Aorta (tissue), 5 donors: Measurements from ENCODE around the gene TMEM126B. TPM values are rescaled to one million over a fixed set of nuclear protein-coding genes. Genes with fewer than 3 reads are reported as not detected.
A peak's percentile ranks its signal among the peaks of the same experiment; 100 is the strongest.

ENCODE experiments used
- ATAC-seq: fragments of 200-7000 bp; cut with Tn5 transposase; one replicate; pipeline ENCODE4 v1.9.1; 2022; ENCODE audit warnings: moderate library complexity; ENCODE audit not compliant: low FRiP score
- DNase-seq, 2 donors: peaks; one replicate each; pipeline ENCODE4 v3.0.0-alpha.2; 2020
- H3K27ac ChIP-seq, 2 donors: one replicate each; pipeline ENCODE4 v1.5.1; 2013; ENCODE audit warnings: low read length in 2 of 2, mild to moderate bottlenecking in 2 of 2, moderate library complexity in 2 of 2, control low read depth in 1 of 2, inconsistent platforms in 1 of 2, low read depth in 1 of 2
- H3K27me3 ChIP-seq, 2 donors: one replicate each; pipeline ENCODE4 v1.6.1; 2013; ENCODE audit warnings: control low read depth in 1 of 2, low read length in 1 of 2, mild to moderate bottlenecking in 1 of 2, moderate library complexity in 1 of 2; ENCODE audit not compliant: insufficient read depth in 2 of 2, control insufficient read depth in 1 of 2
- H3K36me3 ChIP-seq, 2 donors: one replicate each; pipeline ENCODE4 v1.6.1; 2013; ENCODE audit warnings: control low read depth in 1 of 2, low read length in 1 of 2, mild to moderate bottlenecking in 1 of 2; ENCODE audit not compliant: insufficient read depth in 2 of 2, control insufficient read depth in 1 of 2
- H3K4me1 ChIP-seq, 2 donors: one replicate each; pipeline ENCODE4 v1.6.1; 2013; ENCODE audit warnings: low read length in 2 of 2, control low read depth in 1 of 2, mild to moderate bottlenecking in 1 of 2, moderate library complexity in 1 of 2; ENCODE audit not compliant: insufficient read depth in 2 of 2, control insufficient read depth in 1 of 2
- H3K4me3 ChIP-seq, 2 donors: one replicate each; pipeline ENCODE4 v1.5.1; 2013; ENCODE audit warnings: low read length in 2 of 2, control low read depth in 1 of 2, mild to moderate bottlenecking in 1 of 2
- H3K9me3 ChIP-seq: one replicate; pipeline ENCODE4 v1.6.1; 2013; ENCODE audit warnings: mild to moderate bottlenecking, low read length; ENCODE audit not compliant: control insufficient read depth
- WGBS, 2 donors: extraction: QIAGEN DNeasy Blood & Tissue Kit; methylation state at CpG; one replicate each; pipeline ENCODE4 v1.1.7; 2013; 5-methylcytosine and 5-hydroxymethylcytosine counted together
- intact Hi-C, 2 donors: fragments of 100-400 bp; cut with DNase I; formaldehyde crosslinking; loops; one replicate each; pipeline versions ENCODE4 v1.14.2 to v1.15.0; 2022
- long read RNA-seq, 2 donors: library from polyadenylated mRNA; unstranded; transcript quantifications; one replicate each; pipeline ENCODE4 v2.0.0, GENCODE V29; 2020 to 2021
- polyA plus RNA-seq, 2 donors: library from polyadenylated mRNA; stranded (reverse); fragments of 200-250 nt; gene quantifications; one replicate each; pipeline ENCODE4 v1.2.3, GENCODE V29; 2013
- total RNA-seq, 2 donors: library from RNA; stranded (reverse); fragmentation: NEBNext Ultra II Directional; extraction: Animal tissue kit (Norgen Biotek cat#: 25700); gene quantifications; one replicate each; pipeline ENCODE4 v1.2.1, GENCODE V29; 2021
- donor health status: healthy with polysubstance abuse.
- donor health status: Bipolar disorder and iron deficiency.
- donor health status: DM: no; HTN: no; CAD: no.
- donor health status: DM: no; HTN: no; CAD: no.
- donor health status: DM: yes; HTN: yes; CAD: no.

TMEM126B gene
- total RNA-seq (10 to 100 TPM; 39.7 to 40.5 TPM), polyA plus RNA-seq (100 to 1,000 TPM in 1 of 2 donors, 10 to 100 TPM in 1; 63.3 to 116 TPM)
- long read RNA-seq, donor 1, transcript TMEM126B-201 (5 exons, 989 nt) = minor isoform, 7 of 29 reads
- long read RNA-seq, donor 1, transcript TMEM126B-202 (6 exons, 1,210 nt) = major isoform, 15 of 29 reads
- long read RNA-seq, donor 1, partial matches to known transcripts = 3 of 29 reads
- long read RNA-seq, donor 1, other reads (novel, unspliced or antisense) = 4 of 29 reads
- long read RNA-seq, donor 2, partial matches to known transcripts = 0 of 7 reads
- long read RNA-seq, donor 2, other reads (novel, unspliced or antisense) = 0 of 7 reads

DNA sequence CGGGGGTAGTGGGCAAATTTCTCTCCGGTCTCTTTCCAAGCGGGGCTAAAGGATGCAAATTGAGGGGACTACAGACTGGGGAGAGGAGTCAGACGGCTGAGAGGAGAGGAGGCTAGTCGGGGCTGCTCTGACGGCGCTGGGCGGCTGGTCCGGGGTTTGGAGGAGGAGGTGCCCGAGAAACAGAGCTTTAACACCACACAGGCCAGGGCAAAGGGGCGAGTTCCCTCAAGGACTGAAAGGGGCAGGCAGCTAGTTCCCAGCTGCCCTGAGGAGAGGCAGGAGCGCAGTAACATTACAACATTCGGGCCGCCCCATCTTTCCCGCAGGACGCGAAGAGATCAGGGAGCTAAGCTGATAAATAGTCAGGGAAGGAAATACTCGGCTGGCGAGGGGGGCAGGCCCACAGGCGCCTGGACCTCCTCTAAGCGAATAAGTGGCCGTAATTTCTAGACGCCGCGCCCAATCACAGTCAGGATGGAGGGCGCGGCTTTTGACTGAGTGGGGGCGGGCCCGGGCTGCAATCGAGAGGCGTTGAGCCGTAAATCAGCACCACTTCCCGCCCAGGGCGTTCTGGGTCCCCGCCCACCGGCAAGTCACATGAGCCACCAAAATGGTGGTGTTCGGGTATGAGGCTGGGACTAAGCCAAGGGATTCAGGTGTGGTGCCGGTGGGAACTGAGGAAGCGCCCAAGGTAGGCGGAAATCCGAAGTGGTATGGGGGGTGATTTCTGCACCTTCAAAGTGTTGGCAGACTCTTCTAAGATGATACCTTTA is at the start of gene TMEM126B:
TSS of gene TMEM126B (plus strand) at position 596 of the 773 bp plus-strand sequence. CDS start at position 611, 15 bp downstream.
- H3K27me3 ChIP-seq = no peaks in the 10 kb centered on the region
- peaks cover 0 to 8% of the 10 kb centered on the region in 2 donors for H3K4me1 ChIP-seq
- ATAC-seq (peak; percentile 100), DNase-seq (peak; percentile 99)
- WGBS, 2 donors = 0 to 1% methylated on average over 41 of the region's 41 CpGs
- intact Hi-C loops = loop anchor here in 1 of 2 donors (1.0 to 2.0 kb wide), 2 partner anchors 19 to 36 kb away; partner anchors contain the start of gene TMEM126A
- peak within 1 kb of the TSS; percentile 78 to 95 for H3K27ac ChIP-seq
- H3K9me3 ChIP-seq = no peaks in the 10 kb centered on the region
- H3K4me3 ChIP-seq = peak within 1 kb of the TSS; percentile 91 to 95
- H3K36me3 ChIP-seq = no peaks in the 10 kb centered on the region

DNA sequence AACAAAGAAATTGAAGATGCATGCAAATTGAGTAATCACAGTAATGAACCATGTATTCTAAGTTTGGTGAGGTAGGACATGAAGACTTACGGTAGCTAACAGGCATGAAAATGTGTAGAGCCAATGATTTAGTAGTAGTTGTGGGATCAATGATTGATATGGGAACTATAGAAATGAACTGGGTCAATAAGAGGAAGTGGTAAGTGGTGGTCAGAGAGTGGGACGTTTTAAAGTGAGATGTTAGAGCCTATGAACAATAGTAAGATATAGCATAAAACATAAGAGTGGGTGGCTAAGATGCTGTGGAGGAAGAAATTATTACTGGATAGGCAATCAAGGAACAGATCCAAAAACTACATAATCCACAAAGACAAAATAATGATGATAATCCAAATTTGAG is 46.3 kb upstream of the TMEM126B start:
- Histone ChIP-seq H3K36me3 (no peaks in the 10 kb centered on the region), H3K4me1 (no peaks in the 10 kb centered on the region), H3K4me3 (no peak overlapping the region), H3K27ac (no peak overlapping the region), H3K9me3 (no peaks in the 10 kb centered on the region), H3K27me3 (no peaks in the 10 kb centered on the region)
- intact Hi-C loops = no loop called here
- 82 to 84% methylated on average over 2 of the region's 2 CpGs for WGBS, 2 donors
- no peak for DNase-seq
- no peak for ATAC-seq

DNA sequence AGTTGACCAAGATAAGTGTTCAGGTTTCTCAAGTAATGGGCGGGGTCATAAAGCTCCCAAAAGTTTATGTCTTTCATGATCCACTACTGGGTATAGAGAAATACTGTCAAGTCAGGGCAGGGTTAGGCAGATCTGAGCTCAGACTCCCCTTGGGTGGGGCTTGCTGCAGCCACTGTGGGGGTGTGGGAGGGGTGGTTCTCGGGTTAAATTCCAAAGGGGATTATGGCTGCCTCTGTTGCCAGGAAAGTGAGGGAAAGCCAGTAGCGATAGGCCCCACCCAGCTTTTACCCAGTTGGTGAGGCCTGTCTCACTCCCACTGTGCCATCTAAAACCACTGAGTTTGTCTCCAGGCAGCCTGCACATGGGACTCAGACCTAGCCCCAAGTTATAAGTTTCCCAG is 39.0 kb upstream of the TMEM126B start:
- H3K36me3 ChIP-seq = no peaks in the 10 kb centered on the region
- H3K4me1 ChIP-seq = no peaks in the 10 kb centered on the region
- 93 to 94% methylated on average over 3 of the region's 3 CpGs for WGBS, 2 donors
- intact Hi-C loops = no loop called here
- no peak overlapping the region for H3K27ac ChIP-seq
- H3K9me3 ChIP-seq = no peaks in the 10 kb centered on the region
- no peaks in the 10 kb centered on the region for H3K27me3 ChIP-seq
- H3K4me3 ChIP-seq = no peak overlapping the region
- DNase-seq = no peak
- ATAC-seq = no peak

DNA sequence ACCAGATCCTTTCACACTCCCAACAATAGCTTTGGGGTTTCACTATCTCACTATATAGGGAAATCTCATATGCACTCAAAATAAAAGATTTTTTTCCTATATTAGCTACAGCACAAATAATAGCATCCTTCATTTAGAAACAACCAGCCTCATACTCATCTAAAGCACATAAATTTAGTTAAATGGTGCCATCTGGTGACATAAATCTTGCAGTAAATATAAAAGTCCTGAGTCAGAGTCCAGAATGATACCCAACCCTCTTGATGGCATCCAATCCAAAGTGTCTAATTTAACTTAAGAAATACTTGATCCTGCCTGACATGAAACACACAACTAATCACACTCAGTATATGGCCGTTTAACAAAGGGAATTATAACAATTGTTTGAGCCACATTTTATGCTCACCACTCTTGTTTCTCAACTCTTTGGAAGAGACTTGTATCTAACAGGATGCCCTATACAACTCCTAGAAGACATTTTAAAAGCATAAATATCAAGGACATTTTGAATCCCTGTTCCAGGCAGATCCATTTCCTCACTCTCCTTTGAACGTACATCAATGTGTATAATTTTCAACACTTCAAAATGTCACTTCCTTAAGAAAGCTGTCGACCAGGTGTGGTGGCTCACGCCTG is 37.4 kb upstream of the TMEM126B start:
- DNase-seq = no peak
- no peak for ATAC-seq
- intact Hi-C loops = loop anchor here in 1 of 2 donors (10.0 kb wide), 1 partner anchor 244 kb away; no protein-coding TSS in a partner anchor

DNA sequence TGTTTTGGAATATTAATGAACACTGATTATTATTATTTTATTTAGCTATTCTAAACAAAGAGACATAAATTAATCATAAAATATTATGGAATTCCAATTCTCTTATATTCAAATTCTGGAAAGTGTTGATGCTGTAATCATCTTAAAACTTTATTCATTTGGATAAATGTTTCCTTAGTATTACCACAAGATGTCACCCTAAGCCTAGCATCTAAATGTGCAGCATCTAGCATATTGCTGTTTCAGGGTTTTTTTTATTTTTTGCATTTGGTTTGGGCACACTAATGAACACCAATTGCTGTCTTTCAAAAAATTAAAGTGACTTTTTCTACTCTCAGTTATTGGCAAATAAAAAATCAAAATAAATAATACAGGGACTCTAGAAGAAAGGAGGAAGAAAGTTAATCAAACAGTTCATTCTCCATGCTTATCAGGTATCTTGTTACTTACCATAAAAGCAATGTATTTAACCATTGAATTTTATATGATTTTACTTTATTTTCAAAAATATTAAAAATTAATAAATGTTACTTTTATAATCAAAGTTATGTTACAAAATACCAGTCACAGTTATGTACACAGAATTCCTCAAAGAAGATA is 33.0 kb upstream of the TMEM126B start:
- Histone ChIP-seq H3K9me3 (no peaks in the 10 kb centered on the region), H3K4me3 (no peak overlapping the region), H3K27me3 (no peaks in the 10 kb centered on the region), H3K36me3 (no peaks in the 10 kb centered on the region), H3K27ac (no peak overlapping the region), H3K4me1 (no peaks in the 10 kb centered on the region)
- intact Hi-C loops = loop anchor here in 1 of 2 donors (10.0 kb wide), 1 partner anchor 239 kb away; no protein-coding TSS in a partner anchor
- no peak for DNase-seq
- no peak for ATAC-seq

More for the DNA sequence above, 37.4 kb upstream of the TMEM126B start:
- no peak overlapping the region for H3K4me3 ChIP-seq
- WGBS, 2 donors = 79 to 86% methylated on average over 4 of the region's 4 CpGs
- no peaks in the 10 kb centered on the region for H3K4me1 ChIP-seq
- H3K27ac ChIP-seq = no peak overlapping the region
- H3K27me3 ChIP-seq = no peaks in the 10 kb centered on the region
- H3K9me3 ChIP-seq = no peaks in the 10 kb centered on the region
- H3K36me3 ChIP-seq = no peaks in the 10 kb centered on the region

DNA sequence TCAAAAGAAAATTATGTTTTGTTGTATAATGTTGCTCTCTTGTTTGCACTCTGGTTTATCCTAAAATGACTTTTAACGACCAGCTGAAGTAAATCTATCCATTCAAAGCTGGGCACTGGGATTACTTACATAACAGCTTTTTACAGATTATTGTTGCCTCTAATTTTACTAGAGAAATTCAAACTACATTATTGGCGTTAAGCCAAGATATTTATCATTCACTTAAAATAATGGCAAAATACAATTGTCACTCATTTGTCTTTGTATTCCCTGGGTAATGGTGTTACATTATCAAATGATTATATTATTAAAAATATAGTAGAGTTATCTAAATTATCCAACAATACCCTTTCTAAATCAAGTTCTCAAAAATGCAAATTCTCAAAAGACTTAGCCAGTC is 31.5 kb upstream of the TMEM126B start:
- intact Hi-C loops = loop anchor here in 1 of 2 donors (10.0 kb wide), 1 partner anchor 238 kb away; no protein-coding TSS in a partner anchor
- no peaks in the 10 kb centered on the region for H3K9me3 ChIP-seq
- DNase-seq = no peak
- H3K4me3 ChIP-seq = no peak overlapping the region
- no peak for ATAC-seq
- no peak overlapping the region for H3K27ac ChIP-seq
- H3K36me3 ChIP-seq = no peaks in the 10 kb centered on the region
- H3K27me3 ChIP-seq = no peaks in the 10 kb centered on the region
- WGBS, 2 donors = 53 to 59% methylated on average over 2 of the region's 2 CpGs
- no peaks in the 10 kb centered on the region for H3K4me1 ChIP-seq

DNA sequence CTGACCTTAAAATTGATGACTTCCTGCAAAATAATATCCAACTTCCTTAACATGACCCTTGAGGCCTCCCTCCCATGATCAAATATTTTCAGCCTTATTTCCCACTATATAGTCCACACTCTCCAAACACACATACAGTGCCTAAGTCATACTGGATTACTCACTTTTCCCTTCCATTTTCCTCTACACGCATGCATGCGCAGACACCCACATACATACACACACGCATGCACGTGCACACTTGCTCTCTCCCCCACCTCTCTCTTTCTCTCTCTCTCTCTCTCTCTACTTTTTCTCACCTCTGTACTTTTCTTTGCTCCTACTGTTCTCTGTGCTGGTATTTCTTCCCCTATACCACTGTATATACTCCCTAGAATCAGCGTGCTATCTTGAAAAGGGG is 29.3 kb upstream of the TMEM126B start:
- Histone ChIP-seq H3K36me3 (no peaks in the 10 kb centered on the region), H3K27me3 (no peaks in the 10 kb centered on the region), H3K4me3 (no peak overlapping the region), H3K4me1 (no peaks in the 10 kb centered on the region), H3K9me3 (no peaks in the 10 kb centered on the region), H3K27ac (no peak overlapping the region)
- no peak for DNase-seq
- intact Hi-C loops = loop anchor here in 1 of 2 donors (10.0 kb wide), 1 partner anchor 236 kb away; no protein-coding TSS in a partner anchor
- WGBS, 2 donors = 66 to 69% methylated on average over 5 of the region's 5 CpGs
- ATAC-seq = no peak

DNA sequence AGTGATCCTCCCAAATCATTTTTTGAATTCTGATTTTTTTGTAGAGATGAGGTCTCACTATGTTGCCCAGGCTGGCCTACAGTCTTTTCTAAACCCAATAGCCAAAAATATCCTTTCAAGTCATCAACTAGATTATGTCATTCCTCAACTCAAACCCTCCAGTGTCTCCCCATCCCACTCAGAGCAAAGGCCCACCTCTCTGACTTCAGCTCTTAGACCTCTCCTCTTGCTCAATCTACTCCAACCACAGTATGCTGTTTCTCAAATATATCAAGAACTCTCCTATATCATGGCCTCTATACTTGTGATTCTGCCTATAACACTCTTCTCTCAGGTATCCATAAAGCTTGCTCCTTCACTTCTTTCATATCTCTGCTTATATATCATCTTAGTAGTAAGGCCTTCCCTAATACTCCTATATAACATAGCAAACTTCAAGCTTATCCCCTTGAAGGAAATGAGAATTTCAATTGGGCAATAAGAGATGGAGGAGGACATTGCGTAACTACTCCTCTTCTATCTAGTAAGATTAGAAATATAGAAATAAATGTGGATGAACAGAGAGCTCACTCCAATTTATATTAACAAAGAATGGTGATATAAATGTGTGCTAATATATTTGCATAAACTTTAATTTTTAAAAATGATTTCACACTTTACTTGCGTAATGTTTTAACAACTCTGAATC is 25.7 kb upstream of the TMEM126B start:
- WGBS, 2 donors = 94 to 97% methylated on average over 2 of the region's 2 CpGs
- H3K36me3 ChIP-seq = no peaks in the 10 kb centered on the region
- H3K4me3 ChIP-seq = no peak overlapping the region
- DNase-seq (no peak), ATAC-seq (no peak)
- H3K27me3 ChIP-seq = no peaks in the 10 kb centered on the region
- H3K9me3 ChIP-seq = no peaks in the 10 kb centered on the region
- intact Hi-C loops = no loop called here
- H3K27ac ChIP-seq = no peak overlapping the region
- no peaks in the 10 kb centered on the region for H3K4me1 ChIP-seq
